ENCODE results near the gene CELF5. TPM values are rescaled to one million over a fixed set of nuclear protein-coding genes. Genes with fewer than 3 reads are reported as not detected.

Gene CELF5
- 1 to 10 TPM in 1 of 6 experiments, under 1 TPM in 5; 0.07 to 1.6 (median 0.34) TPM for total RNA-seq
- long read RNA-seq = 0 reads

- no peak within 1 kb of the TSS for H3K4me3 ChIP-seq
- intact Hi-C loops (cut with DNase I) = no loop called here
- H3K36me3 ChIP-seq = no peaks in the 10 kb centered on the region
- peaks cover 0 to 14% of the 10 kb centered on the region in 2 donors for H3K27me3 ChIP-seq
- no peaks in the 10 kb centered on the region for H3K9me3 ChIP-seq
- ATAC-seq (peak; percentile 52 to 72 (median 58)), DNase-seq (no peak)
- no peak within 1 kb of the TSS for H3K27ac ChIP-seq
- 11% methylated on average over 10 of the region's 94 CpGs for WGBS (ENCODE audit: insufficient coverage, low coverage, low lambda C conversion rate, missing lambda C conversion rate)
- H3K4me1 ChIP-seq = no peaks in the 10 kb centered on the region
- no peak for TF ChIP-seq POLR2A (IDR thresholded peaks at IDR 0.05)
- peak; percentile 37 to 70 (median 40) for TF ChIP-seq CTCF (IDR thresholded peaks at IDR 0.05)
Measured at GRCh38 chr19:3224346-3225168, at the start of gene CELF5. TSS of gene CELF5 (plus strand) at chr19:3224661. CDS start at chr19:3224740, 79 bp downstream.

GRCh38 chr19:3175781-3176714 lies 48.4 kb upstream of the CELF5 start:
- no peak for TF ChIP-seq POLR2A (IDR thresholded peaks at IDR 0.05)
- TF ChIP-seq CTCF (IDR thresholded peaks at IDR 0.05) = no peak
- no peaks in the 10 kb centered on the region for H3K4me1 ChIP-seq
- peak in 1 of 3 donors; percentile 39 for DNase-seq
- no peak overlapping the region for H3K27ac ChIP-seq
- no peaks in the 10 kb centered on the region for H3K27me3 ChIP-seq
- no peaks in the 10 kb centered on the region for H3K36me3 ChIP-seq
- intact Hi-C loops (cut with DNase I) = no loop called here
- no peak overlapping the region for H3K4me3 ChIP-seq
- H3K9me3 ChIP-seq = no peaks in the 10 kb centered on the region
- ATAC-seq = no peak
- 65% methylated on average over 14 of the region's 17 CpGs for WGBS (ENCODE audit: insufficient coverage, low coverage, low lambda C conversion rate, missing lambda C conversion rate)

- intact Hi-C loops (cut with DNase I) = no loop called here
- ATAC-seq = peak in 3 of 4 donors; percentile 17 to 28 (median 17)
- TF ChIP-seq CTCF (IDR thresholded peaks at IDR 0.05) (no peak), POLR2A (IDR thresholded peaks at IDR 0.05) (no peak)
- peak in 1 of 3 donors; percentile 60 for DNase-seq
- 100% methylated on average over 1 of the region's 11 CpGs for WGBS (ENCODE audit: insufficient coverage, low coverage, low lambda C conversion rate, missing lambda C conversion rate)
- Histone ChIP-seq H3K36me3 (no peaks in the 10 kb centered on the region), H3K4me3 (no peak overlapping the region), H3K4me1 (no peaks in the 10 kb centered on the region), H3K9me3 (no peaks in the 10 kb centered on the region), H3K27ac (no peak overlapping the region), H3K27me3 (no peaks in the 10 kb centered on the region)
Measured at GRCh38 chr19:3176715-3177501, 47.6 kb upstream of the CELF5 start.

DNA sequence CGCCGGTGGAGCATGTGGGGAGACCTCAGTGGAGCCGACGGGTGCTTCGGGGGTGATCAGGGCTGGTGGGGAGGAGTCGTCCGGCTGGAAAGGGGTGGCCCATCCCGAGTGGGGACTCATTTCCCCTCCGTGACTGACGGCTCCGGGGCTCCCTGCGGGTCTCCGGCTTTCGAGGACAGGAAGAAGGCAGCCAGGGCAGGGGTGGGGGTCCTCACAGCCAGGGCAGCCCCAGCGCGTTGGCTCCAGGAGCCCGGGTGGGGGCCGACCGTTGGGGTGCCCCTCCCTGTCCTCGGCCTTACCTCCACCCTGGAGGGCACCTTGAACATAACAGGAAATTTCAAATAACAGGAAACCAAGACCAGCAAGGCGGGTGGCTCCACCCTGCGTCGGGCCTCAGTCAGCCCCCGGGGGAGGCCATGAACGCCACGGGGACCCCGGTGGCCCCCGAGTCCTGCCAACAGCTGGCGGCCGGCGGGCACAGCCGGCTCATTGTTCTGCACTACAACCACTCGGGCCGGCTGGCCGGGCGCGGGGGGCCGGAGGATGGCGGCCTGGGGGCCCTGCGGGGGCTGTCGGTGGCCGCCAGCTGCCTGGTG lies 46.0 kb upstream of the CELF5 start, which contains the start of gene S1PR4:
Gene S1PR4, plus strand, starts transcription at position 393 of the 596 bp plus-strand sequence. Its CDS starts 24 bp downstream, at position 417.
- H3K4me3 ChIP-seq = peak within 1 kb of the TSS; percentile 14 to 41 (median 21)
- H3K9me3 ChIP-seq = no peaks in the 10 kb centered on the region
- H3K4me1 ChIP-seq = no peaks in the 10 kb centered on the region
- peak; percentile 33 for TF ChIP-seq POLR2A (IDR thresholded peaks at IDR 0.05)
- no peak for TF ChIP-seq CTCF (IDR thresholded peaks at IDR 0.05)
- intact Hi-C loops (cut with DNase I) = no loop called here
- DNase-seq = peak; percentile 38 to 63 (median 53)
- H3K27me3 ChIP-seq = no peaks in the 10 kb centered on the region
- ATAC-seq = peak; percentile 39 to 61 (median 57)
- H3K27ac ChIP-seq = peak within 1 kb of the TSS; percentile 56 to 77 (median 63)
- H3K36me3 ChIP-seq = no peaks in the 10 kb centered on the region
- 70% methylated on average over 2 of the region's 42 CpGs for WGBS (ENCODE audit: insufficient coverage, low coverage, low lambda C conversion rate, missing lambda C conversion rate)

All from right lobe of liver (tissue), 6 donors.